HG02870 (cell line): ENCODE measurements around the gene PREX1.
"Not testable (repeated sequence)": the region's sequence is repeated elsewhere in the genome, so short reads cannot be mapped to it uniquely, and the experiment has no call there.

Experiments used
- ATAC-seq: cut with Tn5 transposase; IDR thresholded peaks from one replicate; pipeline ENCODE4 v1.9.1; 2021; ENCODE audit warnings: mild to moderate bottlenecking, moderate library complexity; ENCODE audit not compliant: unreplicated experiment

The PREX1 gene

DNA sequence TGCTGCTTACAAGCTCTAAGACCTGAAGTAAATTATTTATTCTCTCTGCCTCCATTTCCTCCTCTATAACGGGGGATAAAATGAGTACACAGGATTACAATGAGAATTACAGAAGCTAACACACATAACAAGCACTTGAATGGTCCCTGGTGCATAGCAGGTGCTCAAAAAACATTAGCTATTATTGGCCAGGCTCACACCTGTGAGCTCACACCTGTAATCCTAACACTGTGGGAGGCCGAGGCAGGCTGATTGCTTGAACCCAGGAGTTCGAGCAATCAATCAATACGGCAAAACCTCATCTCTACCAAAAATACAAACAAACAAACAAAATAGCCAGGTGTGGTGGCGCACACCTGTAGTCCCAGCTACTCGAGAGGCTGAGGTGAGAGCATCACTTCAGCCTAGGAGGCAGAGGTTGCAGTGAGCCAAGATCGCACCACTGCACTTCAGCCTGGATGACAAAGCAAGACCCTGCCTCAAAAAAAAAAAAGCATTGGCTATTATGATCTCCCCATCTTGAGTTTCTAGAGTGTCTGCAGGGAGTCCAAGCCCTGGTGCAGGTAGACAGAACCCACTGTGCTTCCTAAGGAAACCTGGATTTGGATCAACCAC, 68.1 kb downstream of the PREX1 start:
- ATAC-seq = no peak

DNA sequence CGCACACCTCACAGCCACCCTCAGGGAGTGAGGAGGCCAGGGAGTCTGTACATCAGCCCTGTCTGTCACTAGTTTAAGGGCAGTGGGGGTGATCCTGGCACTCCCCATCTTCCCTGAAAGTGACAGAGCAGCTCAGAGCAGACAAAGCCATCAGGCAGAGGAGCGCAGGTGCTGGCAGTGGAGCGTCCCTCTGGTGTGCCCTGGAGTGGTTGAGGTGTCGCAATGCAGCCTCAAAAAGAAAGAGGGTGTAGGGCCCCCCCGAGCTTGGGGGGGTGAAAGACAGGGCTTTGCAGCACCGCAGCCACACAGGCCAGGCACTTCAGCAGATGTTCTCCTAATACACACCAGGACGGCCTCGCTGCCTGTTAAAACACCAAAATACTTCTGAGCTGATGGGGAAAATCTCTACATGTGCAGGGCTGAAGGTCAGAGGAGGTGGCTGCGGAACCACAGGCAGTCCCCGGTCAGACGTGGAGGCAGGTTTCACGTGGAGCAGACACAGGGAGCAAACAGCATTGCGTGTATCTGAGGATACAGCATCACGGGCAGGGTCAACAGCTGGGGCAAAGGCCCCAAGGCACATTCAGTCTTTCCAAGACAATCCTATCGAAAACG, 69.5 kb downstream of the PREX1 start:
- ATAC-seq = no peak

DNA sequence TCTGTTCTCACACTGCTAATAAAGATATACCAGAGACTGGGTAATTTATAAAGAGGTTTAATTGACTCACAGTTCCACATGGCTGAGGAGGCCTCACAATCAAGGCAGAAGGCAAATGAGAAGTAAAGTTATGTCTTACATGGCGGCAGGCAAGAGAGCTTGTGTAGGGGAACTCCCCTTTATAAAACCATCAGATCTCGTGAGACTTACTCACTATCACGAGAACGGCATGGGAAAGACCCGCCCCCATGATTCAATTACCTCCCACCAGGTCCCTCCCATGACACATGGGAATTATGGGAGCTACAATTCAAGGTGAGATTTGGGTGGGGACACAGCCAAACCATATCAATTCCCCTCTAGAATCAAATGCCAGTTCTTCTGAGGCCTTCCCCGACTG, 71.0 kb downstream of the PREX1 start:
- not testable (repeated sequence) for ATAC-seq

DNA sequence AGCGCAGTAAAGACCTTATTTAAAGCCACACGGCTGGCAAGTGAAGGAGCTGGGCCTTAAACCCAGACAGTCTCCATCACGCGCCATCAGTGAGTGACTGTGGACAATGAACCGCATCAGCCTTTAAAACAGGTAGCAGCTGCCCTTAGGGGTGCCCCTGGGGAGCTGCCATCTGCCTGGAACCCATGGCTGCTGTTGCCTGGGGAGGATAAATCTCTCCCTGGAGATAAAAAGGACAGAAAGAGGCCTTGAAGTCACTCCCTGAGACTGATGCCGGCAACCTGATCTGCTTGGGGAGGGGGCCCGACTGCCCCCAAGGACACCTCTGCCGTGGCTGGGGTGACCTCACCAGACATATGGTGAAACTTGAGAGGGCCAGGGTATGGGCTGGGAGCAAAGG, 73.5 kb downstream of the PREX1 start:
- ATAC-seq = no peak

DNA sequence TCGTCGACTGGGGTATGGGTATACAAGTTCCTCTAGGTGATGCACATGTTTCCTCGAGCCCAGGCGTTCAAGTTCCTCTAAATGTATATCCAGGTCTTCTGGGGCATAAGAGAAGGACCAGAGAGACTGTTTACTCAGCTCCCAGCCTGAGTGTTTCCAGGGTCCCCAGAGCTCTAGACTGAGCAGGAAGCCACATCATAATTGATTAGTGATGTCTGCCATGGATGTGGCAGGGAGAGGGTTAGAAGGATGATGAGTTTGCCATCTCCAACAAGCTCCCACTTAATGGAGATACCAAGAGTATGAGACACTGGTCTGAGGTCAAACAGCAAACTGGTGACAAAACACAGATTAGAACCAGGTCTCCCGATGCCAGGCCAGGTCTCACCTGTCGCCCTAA, 74.8 kb downstream of the PREX1 start:
- ATAC-seq = no peak

DNA sequence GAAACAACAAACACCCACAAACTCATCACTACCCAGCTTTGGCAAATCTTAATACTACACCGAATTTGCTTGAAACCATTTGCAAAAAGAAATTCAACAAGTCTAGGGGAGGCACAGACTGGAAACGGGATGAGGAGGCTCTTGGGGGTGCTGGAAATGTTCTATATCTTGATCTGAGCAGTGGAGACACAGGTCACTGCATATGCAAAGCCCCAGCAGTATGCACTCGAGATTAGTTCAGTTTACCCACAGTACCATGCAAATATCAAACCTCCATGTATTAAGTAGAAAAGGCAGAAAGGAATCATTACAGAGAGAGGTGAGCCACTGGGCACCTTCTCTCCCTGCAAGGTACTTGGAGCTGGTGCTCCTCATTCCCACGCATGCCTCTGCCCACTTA, 75.9 kb downstream of the PREX1 start:
- no peak for ATAC-seq

DNA sequence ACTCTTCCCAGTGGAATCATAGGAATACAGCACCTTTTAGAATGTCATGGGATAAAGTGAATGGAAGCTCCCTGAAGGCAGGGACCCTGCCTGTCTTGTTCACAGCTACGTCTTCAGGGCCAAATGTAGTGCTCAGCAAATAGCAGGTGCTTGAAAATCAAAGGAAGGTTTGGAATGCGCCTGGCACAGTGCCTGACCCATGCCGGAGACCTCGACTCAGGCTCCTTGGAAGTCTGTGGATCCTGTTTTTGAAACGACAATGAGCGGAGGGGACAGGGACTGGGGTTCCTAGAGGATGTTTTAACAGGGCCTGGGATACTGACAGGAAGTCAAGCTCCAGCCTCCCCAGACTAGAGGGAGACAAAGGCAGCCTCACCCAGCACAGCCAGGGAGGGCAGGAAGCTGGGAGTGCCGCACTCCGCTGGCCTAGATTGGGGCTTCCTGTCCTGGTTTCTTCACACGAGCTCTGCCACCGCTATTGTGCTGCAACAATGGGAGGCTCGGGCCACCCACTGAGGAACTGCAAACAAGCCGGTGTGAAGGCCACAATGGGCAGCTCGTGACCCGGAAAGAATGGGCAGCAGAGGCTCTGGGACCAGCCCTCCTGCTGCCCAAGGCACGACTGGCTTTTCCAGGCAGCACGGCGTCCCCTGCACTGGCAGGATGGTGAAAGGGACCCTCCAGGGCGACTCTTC, 76.7 kb downstream of the PREX1 start:
- ATAC-seq = no peak

DNA sequence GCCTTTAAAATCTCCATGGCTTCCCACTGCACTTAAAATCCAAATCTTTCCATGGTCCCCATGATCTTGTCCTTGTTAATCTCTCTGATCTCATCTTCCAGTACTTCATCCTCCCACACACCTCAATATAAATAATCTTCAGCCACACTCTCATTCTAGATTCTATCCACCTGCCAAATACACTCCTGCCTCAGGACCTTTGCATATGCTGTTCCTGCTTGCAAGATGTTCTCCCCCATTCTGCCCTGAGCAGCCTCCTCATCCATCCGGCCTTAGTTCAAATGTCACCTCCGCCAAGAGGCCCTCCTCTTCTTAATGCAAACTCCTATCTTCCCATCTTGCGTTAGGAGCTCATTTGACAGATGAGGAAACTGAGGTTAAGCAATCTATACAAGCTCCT, 77.4 kb downstream of the PREX1 start:
- no peak for ATAC-seq

DNA sequence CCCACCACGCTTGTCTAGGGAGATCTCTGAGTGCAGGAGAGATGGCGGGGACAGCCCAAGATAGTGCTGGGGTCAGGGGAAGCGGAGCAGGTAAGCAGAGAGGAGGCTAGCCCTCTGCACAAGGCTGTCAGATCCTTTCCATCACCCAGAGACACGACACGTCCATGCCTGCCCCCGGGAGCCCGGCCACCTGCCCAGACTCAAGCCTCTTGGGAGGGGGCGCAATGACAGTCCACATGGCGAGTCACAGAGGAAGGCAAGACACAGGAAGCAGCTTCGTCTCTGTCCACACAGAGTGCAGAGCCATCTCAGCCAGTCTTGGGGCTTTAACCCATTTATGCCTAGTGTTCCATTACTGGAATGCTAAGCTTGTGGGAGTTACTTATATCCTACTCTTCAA, 78.4 kb downstream of the PREX1 start:
- no peak for ATAC-seq

DNA sequence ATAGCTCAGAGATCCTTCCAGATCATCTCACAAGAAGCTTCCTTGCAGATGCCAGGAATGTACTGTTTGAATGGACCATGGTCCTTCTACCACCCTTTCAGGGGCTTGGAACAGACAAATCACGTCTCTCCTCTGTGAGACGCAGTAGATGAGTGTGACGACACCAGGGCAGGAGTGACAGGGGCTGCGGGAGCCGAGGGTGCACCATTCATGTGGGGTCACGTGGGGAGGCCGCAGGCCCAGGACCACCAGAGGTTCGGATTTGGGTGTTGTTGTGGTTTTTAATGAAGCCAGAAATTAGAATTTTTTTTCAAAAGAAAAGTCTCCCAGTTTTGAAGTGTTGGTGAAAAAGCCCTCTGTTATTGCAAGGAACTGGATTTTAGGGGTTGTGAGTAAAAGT, 79.2 kb downstream of the PREX1 start:
- ATAC-seq = no peak

DNA sequence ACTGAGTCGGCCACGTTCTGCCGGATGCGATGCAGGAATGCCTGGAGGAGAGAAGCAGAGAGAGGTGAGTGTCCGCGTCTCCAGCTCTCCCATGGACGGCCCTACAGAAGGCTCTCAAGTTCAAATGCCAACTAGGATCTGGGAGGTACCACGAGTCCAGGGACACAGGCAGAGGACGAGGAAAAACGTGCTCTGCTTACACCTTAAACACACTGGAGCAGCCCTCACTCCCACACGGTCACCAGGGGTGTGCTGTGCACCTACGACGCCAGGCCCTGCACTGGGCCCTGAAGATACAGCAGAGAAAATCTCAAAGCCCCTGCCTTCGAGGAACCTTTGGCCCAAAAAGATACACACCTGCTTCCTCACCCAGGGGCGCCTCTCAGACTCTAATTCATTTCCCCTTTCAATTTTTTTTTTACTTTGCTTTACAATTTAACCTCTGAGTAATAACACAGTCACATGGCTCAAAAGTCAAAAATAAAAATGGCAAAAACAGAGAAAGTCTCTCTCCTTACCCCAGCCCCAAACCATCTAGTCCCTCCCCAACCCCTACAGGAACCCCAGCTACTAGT, 79.9 kb downstream of the PREX1 start:
- peak; percentile 43 for ATAC-seq

DNA sequence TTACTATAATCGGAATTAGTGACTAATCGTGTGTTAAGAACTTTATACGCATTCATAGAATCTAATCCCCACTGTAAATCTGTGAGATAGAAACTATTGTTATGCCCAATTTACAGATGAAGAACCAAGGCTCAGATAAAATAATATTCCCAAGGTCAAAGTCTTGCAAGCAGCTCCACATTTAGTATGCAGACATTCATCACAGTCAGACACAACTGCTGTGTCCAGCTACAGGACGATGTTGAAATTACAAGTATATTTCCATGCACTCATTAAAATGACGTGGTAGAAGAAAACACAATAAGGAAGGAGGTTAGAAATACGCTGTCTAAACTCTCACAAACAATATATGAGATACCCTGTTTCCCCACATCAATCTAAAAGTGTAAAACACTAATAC, 82.5 kb downstream of the PREX1 start:
- ATAC-seq = no peak

DNA sequence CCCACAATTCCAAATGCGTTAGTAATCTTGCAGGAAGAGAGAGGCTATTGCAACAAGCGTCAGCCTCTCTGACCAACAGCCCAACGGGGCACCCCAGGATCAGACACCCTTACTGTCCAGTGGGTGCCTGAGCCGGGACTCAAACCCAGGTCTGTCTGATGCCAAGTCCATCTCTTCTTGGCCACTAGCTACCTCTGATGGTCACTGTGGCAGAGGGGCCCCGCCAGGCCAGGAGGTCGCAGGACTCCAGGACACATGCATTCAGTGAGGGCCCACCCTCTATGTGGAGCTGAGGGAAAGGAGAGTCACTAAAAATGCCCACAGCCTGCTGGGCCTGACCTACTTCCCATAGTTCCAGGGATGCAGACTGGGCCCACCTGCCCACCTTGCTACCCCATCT, 83.3 kb downstream of the PREX1 start:
- no peak for ATAC-seq

DNA sequence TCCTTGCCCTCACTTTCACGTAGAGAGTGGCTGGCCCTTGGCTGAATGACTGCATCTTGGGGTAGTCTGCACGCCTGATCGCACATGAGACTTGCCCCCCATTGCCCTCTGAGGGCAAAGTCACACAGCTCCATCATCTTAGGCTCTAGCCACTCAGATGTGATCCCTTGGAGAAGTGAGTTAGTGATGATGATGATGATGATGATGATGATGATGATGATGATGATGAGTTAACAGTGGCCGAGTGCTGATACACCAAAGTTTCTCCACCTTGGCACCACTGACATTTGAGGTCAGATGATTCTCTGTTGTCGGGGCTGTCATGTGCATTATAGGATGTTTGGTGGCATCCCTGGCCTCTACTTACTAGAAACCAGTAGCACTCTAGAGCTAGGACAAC, 84.0 kb downstream of the PREX1 start:
- ATAC-seq = no peak

DNA sequence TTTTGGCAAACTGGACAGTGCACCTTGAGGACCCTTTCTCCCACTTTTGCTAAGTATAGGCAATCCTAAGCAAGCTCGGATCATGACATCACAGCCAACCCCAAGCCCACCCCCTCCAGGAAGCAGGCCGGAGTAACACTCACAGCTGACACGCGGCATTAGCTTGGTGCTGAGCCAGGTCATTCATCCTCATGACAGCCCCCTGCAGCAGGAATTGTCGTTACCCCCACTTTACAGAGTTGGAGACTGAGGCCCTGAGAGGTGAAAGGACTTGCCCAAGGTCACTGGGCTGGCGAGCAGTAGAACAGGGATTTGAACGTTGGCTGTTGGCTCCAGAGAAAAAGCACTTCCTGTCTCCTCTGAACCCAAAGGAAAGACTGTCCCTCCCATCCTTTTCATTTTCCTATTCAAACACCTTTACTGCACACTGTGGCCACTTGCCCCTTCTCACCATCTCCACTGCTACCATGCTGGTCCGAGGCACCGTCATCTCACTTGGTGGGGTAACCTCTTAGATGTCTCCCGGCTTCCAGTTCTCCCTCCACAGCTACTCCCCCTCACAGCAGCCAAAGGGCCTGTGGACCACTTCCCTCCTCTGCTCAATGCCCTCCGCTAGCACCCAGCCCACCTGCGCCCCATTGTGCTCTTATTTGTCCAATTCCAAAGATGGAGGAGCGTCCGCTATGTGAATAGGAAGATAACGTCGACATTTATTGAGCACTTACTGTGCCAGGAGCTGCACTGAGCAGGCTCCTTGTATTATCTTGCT, 84.7 kb downstream of the PREX1 start:
- no peak for ATAC-seq

DNA sequence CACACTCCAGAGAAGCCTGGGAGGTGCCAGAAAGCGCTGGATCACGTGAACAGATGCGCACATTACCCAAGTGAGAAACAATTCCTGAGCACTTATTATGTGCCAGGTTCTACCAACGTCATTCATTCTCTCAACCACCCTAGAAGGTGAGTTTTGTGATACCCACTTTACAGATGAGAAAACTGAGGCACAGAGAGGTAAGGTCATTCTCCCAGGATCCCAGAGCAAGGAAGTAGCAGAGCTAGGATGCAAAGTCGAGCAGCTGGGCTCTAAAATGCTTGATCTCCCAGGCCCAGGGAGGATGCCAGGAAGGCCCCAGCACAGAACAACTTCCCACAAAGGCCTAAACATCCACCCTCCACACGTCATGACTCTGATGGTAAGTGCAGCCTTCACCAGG, 85.6 kb downstream of the PREX1 start:
- no peak for ATAC-seq

DNA sequence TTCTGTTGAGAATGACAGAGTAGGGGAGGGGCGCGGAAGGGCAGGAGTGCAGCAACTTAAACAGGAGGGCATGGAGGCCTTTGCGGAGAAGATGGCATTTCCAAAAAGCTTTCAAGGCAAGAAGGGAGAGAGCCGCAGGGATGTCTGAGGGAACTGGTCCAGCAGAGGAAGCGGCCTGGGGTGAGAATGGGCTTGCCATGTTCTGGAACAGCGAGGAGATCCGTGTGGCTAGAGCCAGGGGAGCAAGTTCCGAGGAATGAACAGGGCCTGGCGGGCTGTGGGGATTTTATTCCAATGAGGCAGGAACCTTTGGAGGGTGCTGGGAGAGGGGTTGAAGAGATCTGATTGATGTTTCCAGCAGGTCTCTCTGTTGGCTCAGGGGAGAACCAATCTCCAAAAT, 86.1 kb downstream of the PREX1 start:
- ATAC-seq = no peak

DNA sequence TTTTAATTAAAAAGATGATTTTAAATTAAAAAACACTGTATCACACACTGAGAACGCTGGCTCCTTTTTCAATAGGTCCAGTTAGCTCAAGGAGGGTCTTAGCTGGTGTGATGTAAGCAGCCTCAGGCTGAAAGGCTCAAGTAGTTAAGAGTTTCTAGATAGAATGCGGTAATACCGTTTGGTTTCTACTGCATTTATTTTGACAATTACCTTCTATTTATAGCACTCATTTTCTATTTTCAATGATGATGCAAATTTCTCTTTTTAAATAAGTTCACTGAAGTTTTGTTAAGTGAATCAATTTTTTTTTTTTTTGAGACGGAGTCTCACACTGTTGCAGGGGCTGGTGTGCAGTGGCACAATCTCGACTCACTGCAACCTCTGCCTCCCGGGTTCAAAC, 87.1 kb downstream of the PREX1 start:
- ATAC-seq = no peak

DNA sequence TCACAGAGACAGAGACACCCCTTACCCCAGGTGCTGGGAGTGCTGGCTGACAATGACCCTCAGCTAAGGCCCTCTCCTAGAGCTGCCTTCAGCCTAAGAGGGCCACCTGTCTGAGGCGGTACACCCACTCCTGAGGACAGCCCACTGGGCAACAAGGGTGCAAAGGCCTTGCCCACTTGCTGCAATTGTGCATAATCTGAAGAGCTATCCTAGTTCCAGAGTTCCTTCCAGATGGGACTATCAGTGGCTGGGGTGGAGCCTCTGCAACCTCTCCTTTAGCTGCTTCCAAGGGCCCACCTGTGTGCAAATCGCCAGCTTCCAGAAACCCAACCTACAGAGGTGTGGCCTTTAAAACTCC, 87.5 kb downstream of the PREX1 start:
- no peak for ATAC-seq

DNA sequence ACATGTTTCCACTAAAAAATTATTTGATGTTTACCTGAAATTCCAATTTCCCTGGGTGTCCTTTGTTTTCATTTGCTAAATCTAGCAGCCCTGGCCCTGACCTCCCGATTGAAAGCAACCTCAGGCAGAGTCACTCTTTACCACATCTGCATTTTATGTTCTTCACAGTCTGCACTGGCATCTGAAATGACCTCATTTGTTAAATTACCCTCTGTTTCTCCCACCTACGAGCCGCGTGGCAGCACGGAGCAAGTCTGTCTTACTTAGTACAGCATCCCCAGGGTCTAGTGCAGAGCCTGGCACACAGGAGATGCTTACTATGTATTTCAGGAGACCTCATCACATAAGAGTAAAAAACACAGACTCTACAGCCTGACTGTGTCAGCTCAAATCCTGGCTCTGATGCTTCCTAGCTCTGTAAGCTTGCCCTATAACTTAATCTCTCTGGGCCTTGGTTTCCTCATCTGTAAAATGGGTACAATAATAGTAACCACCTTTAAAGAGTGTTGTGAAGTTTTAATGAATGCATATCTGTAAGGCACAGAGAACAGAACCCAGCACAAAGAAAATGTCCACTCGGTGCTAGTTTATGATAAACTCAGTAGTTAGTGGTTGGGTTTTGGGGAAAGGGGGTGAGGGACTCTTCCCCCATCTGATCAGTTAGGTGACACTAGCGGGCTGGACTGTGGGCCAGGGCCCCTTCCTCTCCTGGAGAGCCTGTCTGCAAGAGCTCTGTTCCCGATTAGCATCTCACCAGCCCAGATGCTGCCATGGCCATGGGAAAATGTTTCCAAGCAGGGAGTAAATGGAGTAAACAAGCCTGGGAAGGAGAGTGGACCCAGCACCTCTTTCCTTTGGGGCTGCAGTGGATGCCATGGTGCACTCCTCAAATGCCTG, 88.2 kb downstream of the PREX1 start:
- ATAC-seq = no peak
